GM18867 (cell line): ENCODE results near the gene CD3G.

Experiments
- ATAC-seq: cut with Tn5 transposase; IDR thresholded peaks from one replicate; pipeline ENCODE4 v1.9.1; 2021; ENCODE audit warnings: mild to moderate bottlenecking, moderate library complexity; ENCODE audit not compliant: unreplicated experiment

Gene CD3G

DNA sequence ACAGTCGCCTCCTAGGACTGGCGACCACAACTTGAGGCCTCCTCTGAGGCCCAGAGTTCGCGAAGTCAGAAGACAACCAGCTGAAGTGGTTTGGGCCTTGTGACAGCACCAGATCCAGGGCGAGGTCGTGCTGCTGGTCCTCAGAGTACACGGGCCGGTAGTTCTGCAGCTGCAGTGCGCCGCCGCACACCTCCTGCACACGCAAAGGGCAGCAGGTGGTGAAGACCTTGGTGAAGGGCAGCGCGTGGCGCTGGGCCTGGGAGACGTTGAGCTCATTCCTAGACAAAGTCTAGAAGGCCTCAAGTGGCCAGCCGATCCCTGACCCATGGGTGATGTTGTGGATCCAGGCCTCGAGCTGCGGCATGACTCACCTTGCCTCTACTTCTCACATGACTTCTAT lies 21.4 kb upstream of the CD3G start:
- no peak for ATAC-seq

DNA sequence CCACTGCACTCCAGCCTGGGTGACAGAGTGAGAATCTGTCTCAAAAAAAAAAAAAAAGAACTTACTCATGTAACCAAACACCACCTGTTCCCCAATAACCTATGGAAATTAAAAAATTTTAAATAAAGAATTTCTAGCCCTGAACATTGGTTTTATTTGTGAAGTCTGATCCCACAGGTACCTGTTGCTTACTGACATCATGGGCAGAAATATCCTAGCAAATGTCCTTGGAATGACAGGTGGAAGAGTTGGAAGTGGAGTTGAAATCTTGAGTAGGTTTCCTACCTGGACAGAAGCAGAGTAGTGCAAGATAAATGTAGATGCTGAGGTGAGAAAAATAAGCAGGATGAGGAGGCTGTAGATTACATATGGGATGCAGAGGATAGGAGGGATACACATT lies 18.9 kb upstream of the CD3G start:
- ATAC-seq: no peak

DNA sequence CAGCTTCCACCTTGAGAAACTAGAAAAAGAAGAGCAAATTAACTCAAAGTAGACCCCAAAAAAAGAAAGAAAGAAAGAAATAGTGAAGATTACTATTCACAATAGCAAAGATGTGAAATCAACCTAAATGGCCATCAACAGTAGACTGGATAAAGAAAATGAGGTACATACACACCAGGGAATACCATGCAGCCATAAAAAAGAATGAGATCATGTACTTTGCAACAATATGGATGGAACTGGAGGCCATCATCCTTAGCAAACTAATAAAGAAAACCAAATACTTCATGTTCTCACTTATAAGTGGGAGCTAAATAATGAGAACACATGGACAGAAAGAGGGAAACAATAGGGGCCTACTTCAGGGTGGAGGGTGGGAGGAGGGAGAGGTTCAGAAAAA lies 15.4 kb upstream of the CD3G start:
- ATAC-seq: no peak

DNA sequence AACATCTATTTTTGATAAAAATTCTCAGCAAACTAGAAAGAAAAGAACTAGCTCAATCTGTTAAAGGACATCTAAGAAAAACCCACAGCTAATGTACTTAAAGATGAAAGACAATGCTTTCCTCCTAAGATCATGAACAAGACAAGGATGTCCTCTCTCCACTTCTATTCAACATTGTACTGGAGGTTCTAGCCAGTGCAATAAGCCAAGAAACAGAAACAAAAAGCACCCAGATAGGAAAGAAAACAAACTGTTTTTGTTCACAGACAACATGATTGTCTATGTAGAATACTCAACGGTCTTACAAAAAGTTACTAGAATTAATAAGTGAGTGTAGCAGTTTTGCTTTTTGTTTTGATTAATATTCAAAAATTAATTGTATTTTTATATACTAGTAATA lies 9.4 kb upstream of the CD3G start:
- ATAC-seq: no peak

DNA sequence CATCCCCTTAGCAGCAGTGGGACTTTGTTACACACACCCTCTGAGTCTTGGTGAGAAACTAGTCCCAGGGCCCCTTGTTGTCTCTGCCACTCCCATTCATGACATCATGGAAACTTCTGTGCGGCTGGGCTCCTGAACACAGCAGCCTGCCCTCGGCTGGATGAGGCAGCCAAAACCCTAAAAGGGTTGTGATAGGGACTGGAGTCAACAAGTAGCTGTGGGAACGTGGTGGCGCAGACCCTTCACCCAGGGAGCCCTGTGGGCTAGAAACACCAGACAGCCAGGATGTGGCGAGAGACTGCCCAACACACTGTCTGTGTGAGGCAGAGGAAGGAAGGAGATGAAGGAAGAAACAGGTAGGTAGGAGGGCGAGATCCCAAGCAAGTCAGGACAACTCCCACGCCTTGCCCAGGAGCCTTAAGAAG lies 5.5 kb upstream of the CD3G start:
- ATAC-seq: no peak

DNA sequence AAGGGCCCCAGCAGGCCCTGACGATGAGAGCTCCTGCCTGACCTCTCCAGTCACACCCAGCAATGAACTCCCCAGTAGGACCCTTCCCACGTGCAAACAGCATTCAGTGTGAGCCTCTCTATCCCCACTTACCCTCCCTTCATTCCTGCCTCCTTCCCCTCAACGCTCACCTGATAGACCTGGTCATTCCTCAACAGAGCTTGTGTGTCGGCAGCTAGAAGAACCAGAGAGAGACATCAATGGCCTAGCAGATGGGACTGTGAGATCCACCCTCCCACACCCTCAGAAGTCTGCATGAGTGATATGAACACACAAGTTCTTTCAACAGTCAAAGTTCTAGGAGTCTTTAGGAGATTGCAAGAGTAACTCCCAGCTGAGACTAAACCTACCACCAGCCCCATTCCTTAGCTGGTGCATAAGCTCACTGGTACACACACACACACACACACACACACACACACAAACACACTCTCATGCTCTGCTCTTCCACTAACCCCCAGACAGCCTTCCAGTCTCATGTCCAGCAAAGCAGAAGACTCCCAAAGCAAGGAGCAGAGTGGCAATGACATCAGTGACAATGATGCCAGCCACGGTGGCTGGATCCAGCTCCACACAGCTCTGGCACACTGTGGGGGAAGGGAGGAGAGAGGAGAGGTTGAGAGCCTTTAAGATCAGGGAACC lies 4.7 kb upstream of the CD3G start:
- no peak for ATAC-seq

DNA sequence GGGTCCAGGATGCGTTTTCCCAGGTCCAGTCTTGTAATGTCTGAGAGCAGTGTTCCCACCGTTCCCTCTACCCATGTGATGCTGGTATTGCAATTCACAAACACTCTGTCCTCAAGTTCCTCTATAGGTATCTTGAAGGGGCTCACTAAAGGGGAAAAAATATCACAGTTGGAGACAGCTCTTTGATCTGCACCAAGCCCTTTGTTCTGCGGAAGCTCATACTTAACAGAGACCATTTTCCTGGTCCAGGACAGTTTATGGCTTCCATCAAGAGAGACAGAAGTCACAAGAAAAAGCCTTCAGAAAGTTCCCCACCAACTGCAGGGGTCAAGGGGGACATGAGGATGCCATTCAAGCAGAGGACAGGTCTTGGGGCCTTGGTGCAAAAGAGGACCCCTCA lies 3.7 kb upstream of the CD3G start:
- no peak for ATAC-seq

DNA sequence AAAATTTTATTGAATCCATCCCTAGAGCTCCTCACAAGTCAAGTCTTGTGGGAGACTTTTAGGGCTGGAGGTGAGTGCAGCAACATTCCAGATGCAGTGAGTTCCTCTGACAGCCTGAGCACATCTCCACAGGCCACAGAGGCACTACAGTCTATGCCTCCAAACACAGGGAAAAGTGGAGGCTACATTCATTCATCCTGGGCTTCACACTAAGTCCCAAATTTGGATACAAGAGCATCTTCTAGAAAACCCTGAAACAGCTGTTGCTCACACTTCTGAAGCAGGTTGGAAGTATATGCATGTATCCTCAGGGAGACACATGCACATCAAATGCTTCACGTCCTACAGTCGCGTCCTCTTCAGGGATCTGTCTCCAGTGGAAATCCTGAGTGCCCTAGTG lies 2.9 kb upstream of the CD3G start:
- ATAC-seq: no peak

DNA sequence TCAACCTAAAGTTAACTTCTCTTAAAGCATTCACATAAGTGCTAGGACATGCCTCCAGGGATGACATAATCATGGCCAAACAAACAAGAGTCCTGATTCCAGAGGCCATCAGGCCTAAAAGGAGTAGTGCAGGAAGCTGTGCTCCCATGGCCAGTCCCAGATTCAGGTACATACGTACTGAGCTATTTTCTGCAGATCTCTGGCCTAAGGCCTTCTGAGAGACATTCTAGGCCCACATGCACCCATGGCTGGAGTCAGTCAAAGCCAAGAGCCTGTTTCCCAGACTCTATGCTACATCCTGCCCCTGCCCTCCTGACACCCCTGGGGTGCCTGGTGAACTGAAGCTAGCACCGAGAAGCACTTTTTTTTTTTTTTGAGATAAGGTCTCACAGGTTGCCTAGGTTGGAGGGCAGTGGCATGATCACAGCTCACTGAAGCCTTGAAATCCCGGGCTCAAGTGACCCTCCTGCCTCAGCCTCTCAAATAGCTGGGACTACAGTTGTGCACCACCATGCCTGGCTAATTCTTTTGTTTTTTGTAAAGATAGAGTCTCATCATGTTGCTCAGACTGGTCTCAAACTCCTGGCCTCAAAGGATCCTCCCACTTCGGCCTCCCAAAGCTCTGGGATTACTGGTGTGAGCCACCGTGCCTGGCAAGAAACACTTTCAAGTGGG lies 2.2 kb upstream of the CD3G start:
- ATAC-seq: no peak

DNA sequence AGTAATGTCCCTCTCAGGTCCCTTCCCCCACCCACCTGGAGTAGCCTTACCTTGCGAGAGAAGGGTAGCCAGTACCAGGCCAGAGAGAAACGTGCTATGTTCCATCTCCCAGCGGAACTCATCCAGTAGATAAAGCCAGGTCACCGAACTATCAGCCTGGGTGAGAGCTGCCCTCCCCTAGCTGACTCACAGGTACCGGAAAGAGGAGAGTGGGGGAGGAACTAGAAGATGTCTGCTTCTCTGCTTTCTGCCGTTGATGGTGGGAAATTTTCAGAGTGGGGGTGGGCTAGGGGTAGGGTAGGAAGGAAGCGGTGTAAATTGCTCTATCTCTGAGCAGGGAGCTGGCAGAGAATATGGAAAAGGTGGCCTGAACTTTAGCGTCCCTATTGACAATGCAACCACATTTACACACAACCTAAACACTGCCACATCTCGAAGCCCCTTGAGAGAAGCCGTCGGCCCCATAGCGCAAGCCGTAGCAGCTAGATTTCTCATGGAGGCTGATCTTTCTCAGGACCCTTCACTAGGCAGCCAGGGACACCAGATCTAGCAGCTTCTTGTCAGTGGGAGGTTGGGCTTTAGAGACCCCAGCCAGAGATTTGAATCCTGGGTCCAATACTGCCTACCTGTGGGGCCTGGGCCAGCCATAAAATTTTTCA lies 1.5 kb upstream of the CD3G start, which contains the start of gene CD3D:
Gene CD3D, minus strand, starts transcription at position 203 of the 659 bp plus-strand sequence. Its CDS starts 98 bp downstream, at position 105.
- ATAC-seq: no peak

DNA sequence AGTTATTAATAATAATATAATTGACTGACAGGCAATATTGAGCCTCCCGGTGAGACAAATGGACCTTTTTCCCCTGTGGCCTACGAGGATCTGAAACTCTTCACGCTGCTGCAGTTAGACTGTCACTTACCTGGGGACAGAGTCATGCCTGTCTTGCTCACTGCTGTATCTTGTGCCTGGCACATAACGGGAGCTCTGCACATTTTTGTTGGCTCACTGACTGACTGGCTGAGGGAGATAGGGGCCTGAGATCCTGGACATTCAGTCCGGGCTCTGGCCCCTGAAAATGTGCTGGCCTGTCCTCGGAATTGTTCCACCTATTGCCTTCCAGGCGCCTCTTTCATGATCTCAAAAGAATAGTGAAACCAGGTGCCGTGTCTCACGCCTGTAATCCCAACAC lies 896 bp upstream of the CD3G start:
- ATAC-seq: no peak

DNA sequence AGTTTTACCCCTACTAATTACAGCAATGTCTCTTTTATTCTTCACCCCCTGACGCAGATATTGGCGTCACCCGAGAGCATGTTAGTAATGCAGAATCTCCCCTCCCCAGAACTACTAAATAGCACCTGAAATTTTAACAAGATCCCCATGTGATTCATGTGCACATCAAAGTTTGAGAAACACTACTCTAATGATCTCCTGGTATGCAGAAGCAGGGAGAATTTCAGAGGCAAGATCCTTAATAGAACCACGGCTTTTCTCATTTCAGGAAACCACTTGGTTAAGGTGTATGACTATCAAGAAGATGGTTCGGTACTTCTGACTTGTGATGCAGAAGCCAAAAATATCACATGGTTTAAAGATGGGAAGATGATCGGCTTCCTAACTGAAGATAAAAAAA lies 5.3 kb downstream of the CD3G start:
- no peak for ATAC-seq

DNA sequence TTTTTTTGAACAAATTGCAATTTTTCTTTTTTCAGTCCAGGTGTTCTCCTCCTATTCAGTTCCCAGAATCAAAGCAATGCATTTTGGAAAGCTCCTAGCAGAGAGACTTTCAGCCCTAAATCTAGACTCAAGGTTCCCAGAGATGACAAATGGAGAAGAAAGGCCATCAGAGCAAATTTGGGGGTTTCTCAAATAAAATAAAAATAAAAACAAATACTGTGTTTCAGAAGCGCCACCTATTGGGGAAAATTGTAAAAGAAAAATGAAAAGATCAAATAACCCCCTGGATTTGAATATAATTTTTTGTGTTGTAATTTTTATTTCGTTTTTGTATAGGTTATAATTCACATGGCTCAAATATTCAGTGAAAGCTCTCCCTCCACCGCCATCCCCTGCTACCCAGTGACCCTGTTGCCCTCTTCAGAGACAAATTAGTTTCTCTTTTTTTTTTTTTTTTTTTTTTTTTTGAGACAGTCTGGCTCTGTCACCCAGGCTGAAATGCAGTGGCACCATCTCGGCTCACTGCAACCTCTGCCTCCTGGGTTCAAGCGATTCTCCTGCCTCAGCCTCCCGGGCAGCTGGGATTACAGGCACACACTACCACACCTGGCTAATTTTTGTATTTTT lies 9.1 kb downstream of the CD3G start:
- ATAC-seq: no peak

DNA sequence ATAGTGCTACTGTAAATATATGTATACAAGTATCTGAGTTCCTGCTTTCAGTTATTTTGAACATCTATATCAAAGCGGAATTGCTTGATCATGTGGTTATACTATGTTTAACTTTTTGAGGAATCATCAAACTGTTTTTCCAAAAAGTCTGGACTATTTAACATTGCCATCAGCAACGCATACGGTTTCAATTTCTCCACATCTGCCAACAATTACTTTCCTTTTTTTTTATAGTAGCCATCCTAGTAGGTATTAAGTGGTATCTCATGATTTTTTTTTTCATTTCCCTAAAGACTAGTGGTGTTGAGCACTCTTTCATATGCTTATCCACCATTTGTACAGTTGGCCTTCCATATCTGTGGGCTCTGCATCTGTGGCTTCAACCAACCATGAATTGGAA lies 13.9 kb downstream of the CD3G start:
- no peak for ATAC-seq

DNA sequence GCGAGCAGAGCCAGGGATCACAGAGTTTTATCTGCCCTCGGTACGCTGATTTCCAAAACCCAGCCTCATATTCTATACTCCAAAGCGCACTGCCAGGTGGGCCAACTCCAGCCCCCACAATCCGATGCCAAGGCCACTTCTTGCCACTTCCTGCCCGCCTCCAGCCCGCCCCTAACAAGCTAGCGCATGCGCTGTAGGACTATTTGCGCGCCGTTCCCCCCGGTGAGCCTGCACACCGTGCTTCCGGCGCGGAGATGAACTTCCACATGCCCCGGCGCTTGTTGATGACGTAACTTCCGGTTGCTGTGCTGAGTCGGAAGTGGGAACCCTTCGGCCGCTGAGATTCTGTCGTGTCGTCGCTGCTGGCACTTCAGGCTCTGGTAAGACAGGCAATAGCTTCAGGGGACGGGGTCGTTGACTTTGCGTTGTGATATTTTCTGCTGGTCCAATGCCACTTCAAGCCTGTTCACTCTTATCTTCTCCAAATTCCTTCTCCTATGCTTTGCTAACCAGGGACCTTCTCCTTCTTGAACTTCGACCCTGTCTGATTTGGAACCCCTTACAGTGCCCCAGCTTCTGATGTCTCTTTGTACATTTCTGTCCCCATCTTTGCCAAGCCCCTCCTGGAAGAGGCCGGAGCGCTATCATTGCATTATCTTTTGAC lies 15.3 kb downstream of the CD3G start, which contains the start of gene UBE4A:
Gene UBE4A, plus strand, starts transcription at position 306 of the 664 bp plus-strand sequence. CDS start 5,481 bp downstream, outside the sequence.
- peak; percentile 90 for ATAC-seq

DNA sequence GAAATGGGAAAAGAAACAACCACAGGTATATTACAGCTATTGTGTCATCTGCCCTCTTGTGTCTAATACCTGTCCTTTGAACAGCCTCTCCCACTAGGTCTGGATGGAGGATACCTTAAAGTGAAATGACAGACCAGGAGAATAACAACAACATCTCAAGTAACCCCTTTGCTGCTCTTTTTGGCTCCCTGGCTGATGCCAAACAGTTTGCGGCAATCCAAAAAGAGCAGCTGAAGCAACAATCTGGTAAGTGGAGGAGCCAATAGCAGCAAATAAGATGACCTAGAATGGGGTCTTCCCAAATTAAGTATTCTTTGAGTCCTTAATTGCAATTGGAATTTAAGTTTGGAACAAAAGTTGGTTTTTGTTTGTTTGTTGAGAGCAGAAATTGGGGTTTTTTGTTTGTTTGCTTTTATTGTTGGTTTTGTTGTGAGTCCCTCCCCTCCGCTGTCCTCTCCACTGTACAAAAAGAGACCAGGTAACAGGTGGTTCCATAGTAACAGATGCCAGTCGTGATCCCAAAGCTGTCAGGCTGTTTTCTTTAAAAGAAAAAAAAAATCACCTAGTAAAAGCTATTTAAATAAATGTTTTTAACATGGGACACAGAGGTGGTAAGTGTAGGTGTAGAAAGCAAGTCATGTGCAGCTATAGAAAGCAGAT lies 20.9 kb downstream of the CD3G start:
- no peak for ATAC-seq

DNA sequence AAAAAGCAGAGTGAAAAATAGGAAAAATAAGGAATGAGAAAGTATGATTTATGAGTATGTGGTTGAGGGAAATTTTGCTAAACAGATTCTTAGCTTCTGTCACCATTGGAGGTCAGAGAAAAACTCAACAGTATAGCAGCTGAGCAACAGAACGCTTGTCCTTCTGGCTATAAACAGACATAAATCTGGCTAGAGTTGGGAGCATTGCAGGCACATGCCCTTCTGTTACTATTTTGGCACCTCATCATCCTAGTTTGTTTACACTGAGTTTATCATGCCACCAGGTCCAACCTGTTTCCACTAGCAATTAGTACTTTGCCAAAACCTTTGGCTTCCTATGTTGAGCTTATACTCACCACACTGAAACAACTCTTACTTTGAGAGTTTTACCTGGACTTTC lies 22.1 kb downstream of the CD3G start:
- ATAC-seq: no peak

DNA sequence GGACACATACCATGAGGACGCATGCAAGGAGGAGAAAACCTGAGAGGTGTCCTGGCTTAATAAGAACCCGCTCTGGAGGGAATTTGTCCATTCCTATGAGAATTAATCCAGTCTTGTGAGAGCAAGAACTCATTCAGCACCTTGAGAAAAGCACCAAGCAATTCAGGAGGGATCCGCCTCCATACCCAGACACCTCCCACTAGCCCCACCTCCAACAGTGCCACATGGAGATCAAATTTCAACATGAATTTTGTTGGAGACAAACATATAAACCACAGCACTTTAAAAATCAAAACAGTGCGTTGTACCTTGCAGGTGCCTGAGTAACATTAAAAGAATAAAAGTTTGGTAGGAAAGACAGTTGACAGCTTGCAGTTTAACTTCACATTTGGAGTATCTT lies 26.6 kb downstream of the CD3G start:
- ATAC-seq: no peak

DNA sequence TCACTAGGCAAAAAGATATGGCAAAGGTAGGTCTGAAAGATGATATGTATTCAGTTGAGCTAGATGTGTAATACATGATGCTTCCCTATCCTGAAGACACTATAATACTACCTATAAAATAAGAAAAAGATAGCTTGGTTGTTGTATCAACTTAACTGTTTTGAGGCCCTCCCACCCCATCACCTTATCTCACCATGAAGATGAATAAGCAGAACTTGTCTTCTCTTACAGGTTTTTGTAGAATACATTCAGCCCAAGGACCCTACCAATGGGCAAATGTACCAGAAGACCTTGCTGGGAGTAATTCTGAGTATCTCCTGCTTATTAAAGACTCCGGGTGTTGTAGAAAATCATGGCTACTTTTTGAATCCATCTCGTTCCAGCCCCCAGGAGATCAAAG lies 29.1 kb downstream of the CD3G start:
- no peak for ATAC-seq

DNA sequence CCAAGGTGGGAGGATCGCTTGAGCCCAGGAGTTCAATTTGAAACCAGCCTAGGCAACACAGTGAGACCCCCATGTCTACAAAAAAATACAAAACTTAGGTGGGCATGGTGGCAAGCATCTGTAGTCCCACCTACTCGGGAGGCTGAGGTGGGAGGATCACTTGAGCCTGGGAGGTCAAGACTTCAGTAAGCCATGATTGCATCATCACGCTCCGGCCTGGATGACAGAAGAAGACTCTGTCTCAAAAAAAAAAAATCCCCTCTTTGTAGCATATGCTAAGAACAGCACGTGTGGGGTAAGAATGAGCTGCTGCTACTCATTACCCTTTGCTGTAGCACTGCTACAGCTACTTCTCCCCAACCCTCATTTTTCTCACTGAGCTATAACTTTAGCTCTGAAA lies 29.7 kb downstream of the CD3G start:
- ATAC-seq: no peak

DNA sequence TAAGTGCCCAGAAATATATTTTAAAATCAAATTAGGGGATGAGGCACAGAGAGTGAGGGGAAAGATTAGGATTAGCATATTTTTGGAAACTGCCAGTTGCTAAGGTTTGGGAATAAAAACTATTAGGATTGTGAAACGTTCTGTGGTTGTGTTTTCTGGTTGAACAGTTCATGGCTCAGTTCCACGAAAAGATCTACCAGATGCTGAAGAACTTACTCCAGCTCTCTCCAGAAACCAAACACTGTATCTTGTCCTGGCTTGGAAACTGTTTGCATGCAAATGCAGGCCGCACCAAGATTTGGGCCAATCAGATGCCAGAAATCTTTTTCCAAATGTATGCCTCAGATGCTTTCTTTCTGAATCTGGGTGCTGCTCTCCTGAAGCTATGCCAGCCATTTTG lies 30.6 kb downstream of the CD3G start:
- no peak for ATAC-seq
